ENCODE results near the gene IL18BP. TPM values are rescaled to one million over a fixed set of nuclear protein-coding genes. Genes with fewer than 3 reads are reported as not detected.
A peak's percentile ranks its signal among the peaks of the same experiment; 100 is the strongest.

The IL18BP gene
- total RNA-seq, 3 donors from 2014 or later: 7.6 to 14.5 (median 13.7) TPM

- intact Hi-C loops (cut with DNase I, micrococcal nuclease): no loop called here
- no peak for TF ChIP-seq CTCF (IDR thresholded peaks at IDR 0.05)
- DNase-seq: no peak
- Histone ChIP-seq H3K4me1 (ENCODE audit: low read depth) (peaks cover 5% of the 10 kb centered on the region), H3K9me3 (no peaks in the 10 kb centered on the region), H3K4me3 (no peak overlapping the region), H3K36me3 (ENCODE audit: low read depth) (peaks cover 19% of the 10 kb centered on the region)
- no peak for ATAC-seq
Observed at GRCh38 chr11:72000202-72000867, 1.6 kb downstream of the IL18BP start.

- no peak overlapping the region for H3K4me3 ChIP-seq
- peaks cover 29% of the 10 kb centered on the region for H3K36me3 ChIP-seq (ENCODE audit: low read depth)
- no peak for ATAC-seq
- DNase-seq: no peak
- intact Hi-C loops (cut with DNase I, micrococcal nuclease): no loop called here
- peaks cover 5% of the 10 kb centered on the region for H3K4me1 ChIP-seq (ENCODE audit: low read depth)
- TF ChIP-seq CTCF (IDR thresholded peaks at IDR 0.05): no peak
- H3K9me3 ChIP-seq: no peaks in the 10 kb centered on the region
Observed at GRCh38 chr11:72001285-72001684, 2.6 kb downstream of the IL18BP start.

- Histone ChIP-seq H3K9me3 (no peaks in the 10 kb centered on the region), H3K4me1 (ENCODE audit: low read depth) (peaks cover 5% of the 10 kb centered on the region), H3K4me3 (no peak overlapping the region), H3K36me3 (ENCODE audit: low read depth) (peaks cover 31% of the 10 kb centered on the region)
- no peak for TF ChIP-seq CTCF (IDR thresholded peaks at IDR 0.05)
- DNase-seq: no peak
- peak; percentile 2 for ATAC-seq
- intact Hi-C loops (cut with DNase I, micrococcal nuclease): no loop called here
Observed at GRCh38 chr11:72001834-72002591, 3.3 kb downstream of the IL18BP start.

- Histone ChIP-seq H3K4me1 (ENCODE audit: low read depth) (peaks cover 5% of the 10 kb centered on the region), H3K4me3 (no peak overlapping the region), H3K36me3 (ENCODE audit: low read depth) (peaks cover 31% of the 10 kb centered on the region), H3K9me3 (no peaks in the 10 kb centered on the region)
- intact Hi-C loops (cut with DNase I, micrococcal nuclease): no loop called here
- DNase-seq (no peak), ATAC-seq (no peak)
- TF ChIP-seq CTCF (IDR thresholded peaks at IDR 0.05): no peak
Observed at GRCh38 chr11:72002841-72003775, 4.4 kb downstream of the IL18BP start.

GRCh38 chr11:72003776-72004171 lies 5.1 kb downstream of the IL18BP start:
- H3K9me3 ChIP-seq: no peaks in the 10 kb centered on the region
- peaks cover 31% of the 10 kb centered on the region for H3K36me3 ChIP-seq (ENCODE audit: low read depth)

More at GRCh38 chr11:72003776-72004171, 5.1 kb downstream of the IL18BP start:
- Histone ChIP-seq H3K4me3 (no peak overlapping the region), H3K4me1 (ENCODE audit: low read depth) (peaks cover 5% of the 10 kb centered on the region)
- ATAC-seq: no peak
- TF ChIP-seq CTCF (IDR thresholded peaks at IDR 0.05): no peak
- no peak for DNase-seq
- intact Hi-C loops (cut with DNase I, micrococcal nuclease): no loop called here
